ENCODE measurements around the gene FAM13A.

Gene FAM13A

DNA sequence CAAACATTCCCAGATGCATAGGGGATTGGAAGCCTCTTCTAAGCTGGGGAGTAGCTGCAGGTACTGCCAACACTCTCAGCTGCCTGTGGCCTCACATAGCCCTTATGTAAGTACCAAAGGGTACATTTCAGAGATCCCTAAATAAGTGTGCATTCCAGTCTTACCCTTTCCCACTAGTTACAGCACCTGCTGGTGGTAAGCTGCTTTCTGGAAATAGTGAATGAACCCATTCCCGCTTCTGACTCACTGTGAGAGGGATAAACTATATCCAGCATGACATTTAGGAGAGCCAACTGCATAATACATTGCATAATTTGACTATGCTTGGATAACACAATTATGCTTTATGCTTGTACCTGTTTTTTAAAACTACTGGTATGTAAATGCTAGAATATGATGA is 149.0 kb downstream of the FAM13A start:
- no peak for TF ChIP-seq YY1 (IDR thresholded peaks at IDR 0.05; ENCODE audit: low read depth)
- no peak for TF ChIP-seq ZBTB7A (IDR thresholded peaks at IDR 0.05; ENCODE audit: low read depth)
- TF ChIP-seq CEBPB (IDR thresholded peaks at IDR 0.05) = no peak
- TF ChIP-seq EGR1 (IDR thresholded peaks at IDR 0.05) = no peak
- no peak for TF ChIP-seq FOXM1 (IDR thresholded peaks at IDR 0.05; ENCODE audit: borderline replicate concordance, low read depth)
- no peak for TF ChIP-seq TEAD4 (IDR thresholded peaks at IDR 0.05)
- TF ChIP-seq CREB1 (IDR thresholded peaks at IDR 0.05; ENCODE audit: low read depth) = no peak
- no peak for TF ChIP-seq RAD21 (IDR thresholded peaks at IDR 0.05; ENCODE audit: low read depth)
- TF ChIP-seq TAF1 (IDR thresholded peaks at IDR 0.05; ENCODE audit: low read depth) = no peak
- no peak for TF ChIP-seq NFIC (IDR thresholded peaks at IDR 0.05)
- TF ChIP-seq, protein P1, sequence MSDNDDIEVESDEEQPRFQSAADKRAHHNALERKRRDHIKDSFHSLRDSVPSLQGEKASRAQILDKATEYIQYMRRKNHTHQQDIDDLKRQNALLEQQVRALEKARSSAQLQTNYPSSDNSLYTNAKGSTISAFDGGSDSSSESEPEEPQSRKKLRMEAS (IDR thresholded peaks at IDR 0.05) = no peak
- TF ChIP-seq, protein P2, sequence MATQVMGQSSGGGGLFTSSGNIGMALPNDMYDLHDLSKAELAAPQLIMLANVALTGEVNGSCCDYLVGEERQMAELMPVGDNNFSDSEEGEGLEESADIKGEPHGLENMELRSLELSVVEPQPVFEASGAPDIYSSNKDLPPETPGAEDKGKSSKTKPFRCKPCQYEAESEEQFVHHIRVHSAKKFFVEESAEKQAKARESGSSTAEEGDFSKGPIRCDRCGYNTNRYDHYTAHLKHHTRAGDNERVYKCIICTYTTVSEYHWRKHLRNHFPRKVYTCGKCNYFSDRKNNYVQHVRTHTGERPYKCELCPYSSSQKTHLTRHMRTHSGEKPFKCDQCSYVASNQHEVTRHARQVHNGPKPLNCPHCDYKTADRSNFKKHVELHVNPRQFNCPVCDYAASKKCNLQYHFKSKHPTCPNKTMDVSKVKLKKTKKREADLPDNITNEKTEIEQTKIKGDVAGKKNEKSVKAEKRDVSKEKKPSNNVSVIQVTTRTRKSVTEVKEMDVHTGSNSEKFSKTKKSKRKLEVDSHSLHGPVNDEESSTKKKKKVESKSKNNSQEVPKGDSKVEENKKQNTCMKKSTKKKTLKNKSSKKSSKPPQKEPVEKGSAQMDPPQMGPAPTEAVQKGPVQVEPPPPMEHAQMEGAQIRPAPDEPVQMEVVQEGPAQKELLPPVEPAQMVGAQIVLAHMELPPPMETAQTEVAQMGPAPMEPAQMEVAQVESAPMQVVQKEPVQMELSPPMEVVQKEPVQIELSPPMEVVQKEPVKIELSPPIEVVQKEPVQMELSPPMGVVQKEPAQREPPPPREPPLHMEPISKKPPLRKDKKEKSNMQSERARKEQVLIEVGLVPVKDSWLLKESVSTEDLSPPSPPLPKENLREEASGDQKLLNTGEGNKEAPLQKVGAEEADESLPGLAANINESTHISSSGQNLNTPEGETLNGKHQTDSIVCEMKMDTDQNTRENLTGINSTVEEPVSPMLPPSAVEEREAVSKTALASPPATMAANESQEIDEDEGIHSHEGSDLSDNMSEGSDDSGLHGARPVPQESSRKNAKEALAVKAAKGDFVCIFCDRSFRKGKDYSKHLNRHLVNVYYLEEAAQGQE (IDR thresholded peaks at IDR 0.05; ENCODE audit: low read depth) = no peak
- no peak for TF ChIP-seq TCF12 (IDR thresholded peaks at IDR 0.05; ENCODE audit: low read depth)
- no peak for TF ChIP-seq EP300 (IDR thresholded peaks at IDR 0.05; ENCODE audit: borderline replicate concordance)
- TF ChIP-seq, protein P3, sequence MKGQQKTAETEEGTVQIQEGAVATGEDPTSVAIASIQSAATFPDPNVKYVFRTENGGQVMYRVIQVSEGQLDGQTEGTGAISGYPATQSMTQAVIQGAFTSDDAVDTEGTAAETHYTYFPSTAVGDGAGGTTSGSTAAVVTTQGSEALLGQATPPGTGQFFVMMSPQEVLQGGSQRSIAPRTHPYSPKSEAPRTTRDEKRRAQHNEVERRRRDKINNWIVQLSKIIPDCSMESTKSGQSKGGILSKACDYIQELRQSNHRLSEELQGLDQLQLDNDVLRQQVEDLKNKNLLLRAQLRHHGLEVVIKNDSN (IDR thresholded peaks at IDR 0.05) = no peak

DNA sequence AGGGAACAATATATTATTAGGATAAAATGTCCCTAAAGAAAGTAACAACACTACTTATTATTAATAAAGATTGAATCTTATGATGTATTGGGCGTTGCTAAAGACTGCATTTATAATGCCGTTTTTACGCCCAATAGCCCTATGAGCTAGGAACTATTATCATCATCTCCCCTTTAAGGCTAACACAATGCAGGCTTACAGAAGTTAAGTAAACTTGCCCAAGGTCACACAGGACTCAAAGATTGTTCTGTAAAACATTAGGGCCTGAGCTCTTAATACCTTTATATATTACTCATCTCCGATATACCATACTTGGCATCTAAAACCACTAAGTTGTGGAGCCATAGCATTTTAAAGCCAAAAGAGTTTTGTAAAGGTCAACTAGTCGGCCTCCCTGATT is 149.5 kb downstream of the FAM13A start:
- TF ChIP-seq CREB1 (IDR thresholded peaks at IDR 0.05; ENCODE audit: low read depth) (no peak), RAD21 (IDR thresholded peaks at IDR 0.05; ENCODE audit: low read depth) (no peak), EGR1 (IDR thresholded peaks at IDR 0.05) (no peak), NFIC (IDR thresholded peaks at IDR 0.05) (no peak), FOXM1 (IDR thresholded peaks at IDR 0.05; ENCODE audit: borderline replicate concordance, low read depth) (no peak), EP300 (IDR thresholded peaks at IDR 0.05; ENCODE audit: borderline replicate concordance) (no peak), TCF12 (IDR thresholded peaks at IDR 0.05; ENCODE audit: low read depth) (no peak), YY1 (IDR thresholded peaks at IDR 0.05; ENCODE audit: low read depth) (no peak), ZBTB7A (IDR thresholded peaks at IDR 0.05; ENCODE audit: low read depth) (no peak), TAF1 (IDR thresholded peaks at IDR 0.05; ENCODE audit: low read depth) (no peak)
- TF ChIP-seq, protein P1 (IDR thresholded peaks at IDR 0.05) = no peak
- TF ChIP-seq, protein P2 (IDR thresholded peaks at IDR 0.05; ENCODE audit: low read depth) = no peak
- TF ChIP-seq, protein P3 (IDR thresholded peaks at IDR 0.05) = no peak

DNA sequence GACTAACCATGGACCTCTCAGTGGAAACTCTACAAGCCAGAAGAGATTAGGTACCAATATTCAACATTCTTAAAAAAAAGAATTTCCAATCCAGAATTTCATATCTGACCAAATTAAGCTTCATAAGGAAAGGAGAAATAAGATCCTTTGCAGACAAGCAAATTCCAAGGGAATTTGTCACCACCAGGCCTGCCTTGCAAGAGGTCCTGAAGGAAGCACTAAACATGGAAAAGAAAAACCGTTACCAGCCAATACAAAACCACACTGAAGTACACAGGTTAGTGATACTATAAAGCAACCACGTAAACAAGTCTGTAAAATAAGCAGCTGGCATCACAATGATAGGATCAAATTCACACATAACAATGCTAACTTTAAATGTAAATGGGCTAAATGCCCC is 156.6 kb downstream of the FAM13A start:
- TF ChIP-seq, protein P3 (IDR thresholded peaks at IDR 0.05) = no peak
- TF ChIP-seq CEBPB (IDR thresholded peaks at IDR 0.05) (no peak), TAF1 (IDR thresholded peaks at IDR 0.05; ENCODE audit: low read depth) (no peak), RAD21 (IDR thresholded peaks at IDR 0.05; ENCODE audit: low read depth) (no peak), EGR1 (IDR thresholded peaks at IDR 0.05) (no peak), CREB1 (IDR thresholded peaks at IDR 0.05; ENCODE audit: low read depth) (no peak), EP300 (IDR thresholded peaks at IDR 0.05; ENCODE audit: borderline replicate concordance) (no peak), ZBTB7A (IDR thresholded peaks at IDR 0.05; ENCODE audit: low read depth) (no peak), YY1 (IDR thresholded peaks at IDR 0.05; ENCODE audit: low read depth) (no peak), TCF12 (IDR thresholded peaks at IDR 0.05; ENCODE audit: low read depth) (no peak), FOXM1 (IDR thresholded peaks at IDR 0.05; ENCODE audit: borderline replicate concordance, low read depth) (no peak)
- TF ChIP-seq, protein P1 (IDR thresholded peaks at IDR 0.05) = no peak
- TF ChIP-seq, protein P2 (IDR thresholded peaks at IDR 0.05; ENCODE audit: low read depth) = no peak
